Heart right ventricle (tissue), 16 donors: ENCODE measurements around the gene CYBRD1. TPM values are rescaled to one million over a fixed set of nuclear protein-coding genes. Genes with fewer than 3 reads are reported as not detected.

Experiments
- ATAC-seq, 8 donors: fragments of 200-7000 bp; cut with Tn5 transposase; one replicate each; pipeline ENCODE4 v1.9.1; 2020; ENCODE audit warnings: mild to moderate bottlenecking in 8 of 8, moderate library complexity in 8 of 8, moderate number of reproducible peaks in 1 of 8
- DNase-seq, 2 donors: peaks; one replicate each; pipeline ENCODE4 v3.0.0-alpha.2; 2020
- H3K27ac ChIP-seq, 10 donors: fragments of 200-600 bp; sonication (generic) in 2 of 10; one replicate each; pipeline versions ENCODE4 v1.5.0 to v1.8.0; 2020 to 2022; ENCODE audit warnings: mild to moderate bottlenecking in 3 of 10
- H3K27me3 ChIP-seq, 7 donors: fragments of 200-600 bp; one replicate each; pipeline ENCODE4 v1.8.0; 2021 to 2022; ENCODE audit warnings: mild to moderate bottlenecking in 2 of 7
- H3K36me3 ChIP-seq, 9 donors: fragments of 200-600 bp; sonication (generic) in 1 of 9; one replicate each; pipeline versions ENCODE4 v1.5.0 to v1.8.0; 2020 to 2022; ENCODE audit warnings: mild to moderate bottlenecking in 2 of 9
- H3K4me1 ChIP-seq, 9 donors: fragments of 200-600 bp; sonication (generic) in 1 of 9; one replicate each; pipeline versions ENCODE4 v1.5.0 to v1.8.0; 2020 to 2022; ENCODE audit warnings: mild to moderate bottlenecking in 4 of 9
- H3K4me3 ChIP-seq, 10 donors: fragments of 200-600 bp; sonication (generic) in 2 of 10; one replicate each; pipeline versions ENCODE4 v1.5.0 to v1.8.0; 2020 to 2022; ENCODE audit warnings: mild to moderate bottlenecking in 7 of 10, moderate library complexity in 2 of 10
- H3K9me3 ChIP-seq, 11 donors: fragments of 200-600 bp in 10 of 11; sonication (generic) in 2 of 11; one replicate each; pipeline versions ENCODE4 v1.5.0 to v1.8.0; 2013 to 2022; ENCODE audit warnings: mild to moderate bottlenecking in 2 of 11, control low read depth in 1 of 11, moderate library complexity in 1 of 11
- CTCF ChIP-seq, 9 donors: fragments of 200-600 bp; sonication (generic) in 2 of 9; IDR thresholded peaks; one replicate each; pipeline versions ENCODE4 v1.5.0 to v1.8.0; 2021 to 2022; ENCODE audit warnings: antibody characterized with exemption in 9 of 9, mild to moderate bottlenecking in 5 of 9, moderate library complexity in 1 of 9
- WGBS, 2 donors: extraction: QIAGEN DNeasy Blood & Tissue Kit; methylation state at CpG; one replicate each; pipeline ENCODE4 v1.1.7; 2013; ENCODE audit warnings: inconsistent platforms in 1 of 2; 5-methylcytosine and 5-hydroxymethylcytosine counted together
- intact Hi-C, 10 donors: fragments of 100-400 bp; cut with DNase I; formaldehyde crosslinking; loops; one replicate each; pipeline versions ENCODE4 v1.11.1 to v1.14.2; 2022
- polyA plus RNA-seq, 2 donors: library from polyadenylated mRNA; stranded (reverse); fragments of 200-250 nt; gene quantifications; one replicate each; pipeline ENCODE4 v1.2.3, GENCODE V29; 2013
- total RNA-seq, 10 donors: library from RNA; stranded (reverse); fragmentation: NEBNext Ultra II Directional in 3 of 10; extraction: Animal tissue kit (Norgen Biotek cat#: 25700) in 3 of 10; gene quantifications; one replicate each; pipeline versions ENCODE4 v1.2.1 to v1.2.4, GENCODE V29; 2021 to 2023
- donor health status: Arrhythmogenic right ventricular cardiomyopathy.
- donor health status: ischemic (EF 13 %, LVEDD 7.1; RV severe dilation, severe dysfunction).
- donor health status: healthy with polysubstance abuse.
- donor health status: DM: no; HTN: yes; CAD: no.
- donor health status: DM: no; HTN: no; CAD: no.
- donor health status: ischemic (EF 25% LVEDD 6.9; RV normal size, moderate dysfunction).
- donor health status: ischemic (EF 25% LVEDD 5.7; RV mildly dilated, moderate dysfunction).
- donor health status: healthy.
- donor health status: DM: yes; HTN: yes; CAD: no.
- donor health status: Ischemic cardiomyopathy.
- donor health status: ischemic (EF 35%, LVEDD 5.7; RV mildly dilated, moderate dysfunction).
- donor health status: nonischemic (EF 11% LVEDD 7.7; RV severe dilation, severe dysfunction).
- donor health status: DM: yes; HTN: yes; CAD: no.
- donor health status: PGD.
- donor health status: ischemic (EF 29% LVEDD 5.4; RV normal size, mild dysfunction).
- donor health status: nonischemic (EF 23%, LVEDD 6.1; RV moderate dilation, normal function).

The CYBRD1 gene
- total and polyA plus RNA-seq, 12 donors = 26.1 to 67.5 (median 44.5) TPM

- Histone ChIP-seq H3K4me3 (peak overlapping the region; percentile 66 to 93 (median 82)), H3K9me3 (no peaks in the 10 kb centered on the region), H3K27ac (peak overlapping the region; percentile 76 to 97 (median 88)), H3K27me3 (no peaks in the 10 kb centered on the region), H3K4me1 (peaks cover 5 to 42% (median 33%) of the 10 kb centered on the region in 9 donors), H3K36me3 (no peaks in the 10 kb centered on the region)
- DNase-seq (peak; percentile 36 to 50), ATAC-seq (peak; percentile 39 to 72 (median 45))
- intact Hi-C loops = loop anchor here in 5 of 10 donors (2.0 to 10.0 kb wide), 2 partner anchors 88 kb away; partner anchors contain the start of genes DCAF17 (in 5 of the 5) and METTL8 (in 3 of the 5)
- WGBS, 2 donors = 0 to 1% methylated on average over 29 of the region's 29 CpGs
- no peak for TF ChIP-seq CTCF (IDR thresholded peaks at IDR 0.05)
These were observed 464 bp downstream of the CYBRD1 start for GRCh38 chr2:171522788-171523087.

GRCh38 chr2:171523088-171524017, 1.1 kb downstream of the CYBRD1 start:
- Histone ChIP-seq H3K4me3 (peak overlapping the region; percentile 66 to 93 (median 82)), H3K4me1 (peaks cover 5 to 42% (median 33%) of the 10 kb centered on the region in 9 donors), H3K9me3 (no peaks in the 10 kb centered on the region), H3K27me3 (no peaks in the 10 kb centered on the region), H3K36me3 (no peaks in the 10 kb centered on the region), H3K27ac (peak overlapping the region; percentile 76 to 97 (median 88))
- intact Hi-C loops = loop anchor here in 5 of 10 donors (2.0 to 10.0 kb wide), 2 partner anchors 89 kb away; partner anchors contain the start of genes DCAF17 (in 5 of the 5) and METTL8 (in 3 of the 5)
- WGBS, 2 donors = 0 to 1% methylated on average over 62 of the region's 62 CpGs
- ATAC-seq (peak; percentile 72 to 83 (median 77)), DNase-seq (peak; percentile 77 to 79)
- no peak for TF ChIP-seq CTCF (IDR thresholded peaks at IDR 0.05)

- ATAC-seq = no peak
- Histone ChIP-seq H3K9me3 (no peaks in the 10 kb centered on the region), H3K36me3 (peaks cover 0 to under 1% (median 0%) of the 10 kb centered on the region in 9 donors), H3K27me3 (no peaks in the 10 kb centered on the region), H3K4me3 (peak overlapping the region; percentile 66 to 93 (median 82)), H3K4me1 (peaks cover 5 to 42% (median 33%) of the 10 kb centered on the region in 9 donors), H3K27ac (peak overlapping the region; percentile 76 to 97 (median 88))
- intact Hi-C loops = loop anchor here in 3 of 10 donors (10.0 kb wide), 1 partner anchor 89 kb away; the partner anchor contains the start of genes DCAF17 (in 3 of the 3) and METTL8 (in 3 of the 3)
- WGBS, 2 donors = 20 to 21% methylated on average over 5 to 6 of the region's 6 CpGs
- no peak for TF ChIP-seq CTCF (IDR thresholded peaks at IDR 0.05)
- DNase-seq = no peak
These were observed 1.7 kb downstream of the CYBRD1 start for GRCh38 chr2:171524018-171524401.

- DNase-seq (no peak), ATAC-seq (no peak)
- peak overlapping the region in 1 of 10 donors; percentile 38 for H3K27ac ChIP-seq
- no peak overlapping the region for H3K4me3 ChIP-seq
- WGBS, 2 donors = 98 to 100% methylated on average over 1 of the region's 1 CpG
- peak in 8 of 9 donors; percentile 18 to 60 (median 34) for TF ChIP-seq CTCF (IDR thresholded peaks at IDR 0.05)
- H3K9me3 ChIP-seq = peaks cover 0 to 5% (median 0%) of the 10 kb centered on the region in 11 donors
- intact Hi-C loops = loop anchor here in 3 of 10 donors (10.0 kb wide), 1 partner anchor 95 kb away; the partner anchor contains the start of genes DCAF17 (in 3 of the 3) and METTL8 (in 3 of the 3)
- no peaks in the 10 kb centered on the region for H3K27me3 ChIP-seq
- peaks cover 0 to 31% (median 27%) of the 10 kb centered on the region in 9 donors for H3K4me1 ChIP-seq
- H3K36me3 ChIP-seq = peaks cover 0 to 10% (median 0%) of the 10 kb centered on the region in 9 donors
These were observed 7.6 kb downstream of the CYBRD1 start for GRCh38 chr2:171529914-171530313.
